ENCODE results near the gene DAZ3.
"Not testable (repeated sequence)": the region's sequence is repeated elsewhere in the genome, so short reads cannot be mapped to it uniquely, and the experiment has no call there.

DAZ3 gene

GRCh38 chrY:24813293-24813692, at the start of gene DAZ3:
Gene DAZ3, minus strand, starts transcription at chrY:24813393. Its CDS starts 208 bp downstream, at chrY:24813185.
- not testable (repeated sequence) for DNase-seq (ENCODE audit: low read depth in 3 of 3)

- DNase-seq (ENCODE audit: low read depth in 3 of 3): not testable (repeated sequence)
Measured at GRCh38 chrY:24833619-24834018, 20.4 kb upstream of the DAZ3 start, which contains the start of gene DAZ4. Gene DAZ4, plus strand, starts transcription at chrY:24833919. Its CDS starts 208 bp downstream, at chrY:24834127.

- not testable (repeated sequence) for DNase-seq (ENCODE audit: low read depth in 3 of 3)
Measured at GRCh38 chrY:24825069-24825468, 11.9 kb upstream of the DAZ3 start.

- not testable (repeated sequence) for DNase-seq (ENCODE audit: low read depth in 3 of 3)
Measured at GRCh38 chrY:24824184-24824879, 11.1 kb upstream of the DAZ3 start.

GRCh38 chrY:24821836-24822235, 8.6 kb upstream of the DAZ3 start:
- not testable (repeated sequence) for DNase-seq (ENCODE audit: low read depth in 3 of 3)
